GM18517 (cell line): ENCODE data around the gene ACAN.

Experiments
- ATAC-seq: cut with Tn5 transposase; IDR thresholded peaks from one replicate; pipeline ENCODE4 v1.9.1; 2021; ENCODE audit warnings: mild to moderate bottlenecking, moderate library complexity; ENCODE audit not compliant: unreplicated experiment

The ACAN gene

GRCh38 chr15:88839961-88840360, 36.7 kb downstream of the ACAN start:
- ATAC-seq: no peak

- ATAC-seq: no peak
Measured at GRCh38 chr15:88841236-88841635, 38.0 kb downstream of the ACAN start.

GRCh38 chr15:88842156-88842555, 38.9 kb downstream of the ACAN start:
- no peak for ATAC-seq

GRCh38 chr15:88843334-88843733, 40.1 kb downstream of the ACAN start:
- ATAC-seq: no peak

GRCh38 chr15:88844749-88845386, 41.6 kb downstream of the ACAN start:
- no peak for ATAC-seq

- no peak for ATAC-seq
Measured at GRCh38 chr15:88845616-88846015, 42.4 kb downstream of the ACAN start.

- ATAC-seq: no peak
Measured at GRCh38 chr15:88847144-88847543, 43.9 kb downstream of the ACAN start.

- ATAC-seq: no peak
Measured at GRCh38 chr15:88848203-88848602, 45.0 kb downstream of the ACAN start.

- no peak for ATAC-seq
Measured at GRCh38 chr15:88849376-88850072, 46.3 kb downstream of the ACAN start.

GRCh38 chr15:88852476-88852875, 49.2 kb downstream of the ACAN start:
- ATAC-seq: no peak

GRCh38 chr15:88858934-88859333, 55.7 kb downstream of the ACAN start:
- no peak for ATAC-seq

- no peak for ATAC-seq
Measured at GRCh38 chr15:88859550-88859949, 56.3 kb downstream of the ACAN start.

- ATAC-seq: no peak
Measured at GRCh38 chr15:88860212-88860611, 57.0 kb downstream of the ACAN start.

GRCh38 chr15:88863412-88863811, 60.2 kb downstream of the ACAN start:
- ATAC-seq: no peak

- ATAC-seq: no peak
Measured at GRCh38 chr15:88864861-88865497, 61.7 kb downstream of the ACAN start.

GRCh38 chr15:88865498-88866099, 62.4 kb downstream of the ACAN start:
- no peak for ATAC-seq

GRCh38 chr15:88866295-88866881, 63.2 kb downstream of the ACAN start:
- no peak for ATAC-seq

GRCh38 chr15:88871313-88871712, 68.1 kb downstream of the ACAN start:
- ATAC-seq: no peak

- ATAC-seq: no peak
Measured at GRCh38 chr15:88872106-88872505, 68.9 kb downstream of the ACAN start.

- ATAC-seq: no peak
Measured at GRCh38 chr15:88872706-88873105, 69.5 kb downstream of the ACAN start.

GRCh38 chr15:88873786-88874185, 70.5 kb downstream of the ACAN start:
- no peak for ATAC-seq
